Mesendoderm (in vitro differentiated cells): Measurements from ENCODE around the gene NUP35.

ENCODE experiments used
- DNase-seq: peaks from one replicate; pipeline ENCODE4 v3.0.0; 2013
- H2AK5ac ChIP-seq: 2 replicates; pipeline ENCODE4 v1.6.1; 2013; ENCODE audit warnings: low read length, inconsistent platforms
- H2BK120ac ChIP-seq: 2 replicates; pipeline ENCODE4 v1.6.1; 2013; ENCODE audit warnings: low read depth, mild to moderate bottlenecking, low read length, moderate library complexity, mixed read lengths
- H2BK15ac ChIP-seq: replicated peaks from 2 replicates; pipeline ENCODE4 v1.6.1; 2013; ENCODE audit warnings: low read depth, mild to moderate bottlenecking, moderate library complexity
- H2BK5ac ChIP-seq: 2 replicates; pipeline ENCODE4 v1.6.1; 2013; ENCODE audit warnings: low read length, inconsistent platforms
- H3K18ac ChIP-seq: 2 replicates; pipeline ENCODE4 v1.6.1; 2013; ENCODE audit warnings: mild to moderate bottlenecking, low read length, mixed read lengths
- H3K23ac ChIP-seq: one replicate; pipeline ENCODE4 v1.6.1; 2013; ENCODE audit warnings: low read length
- H3K27ac ChIP-seq: 2 replicates; pipeline ENCODE4 v1.5.1; 2013; ENCODE audit warnings: low read depth, mild to moderate bottlenecking, inconsistent platforms, low read length, moderate library complexity
- H3K27me3 ChIP-seq: 2 replicates; pipeline ENCODE4 v1.6.1; 2013; ENCODE audit warnings: low read length, control low read depth, mild to moderate bottlenecking, inconsistent platforms; ENCODE audit not compliant: insufficient read depth, poor library complexity
- H3K36me3 ChIP-seq: 2 replicates; pipeline ENCODE4 v1.6.1; 2013; ENCODE audit warnings: low read length, inconsistent platforms; ENCODE audit not compliant: control insufficient read depth, insufficient read depth
- H3K4ac ChIP-seq: one replicate; pipeline ENCODE4 v1.6.1; 2013; ENCODE audit warnings: low read depth, mild to moderate bottlenecking, low read length, moderate library complexity
- H3K4me1 ChIP-seq: 2 replicates; pipeline ENCODE4 v1.6.1; 2013; ENCODE audit warnings: low read depth, low read length, inconsistent platforms; ENCODE audit not compliant: control insufficient read depth
- H3K4me2 ChIP-seq: 2 replicates; pipeline ENCODE4 v1.6.1; 2013; ENCODE audit warnings: low read length
- H3K4me3 ChIP-seq: 2 replicates; pipeline ENCODE4 v1.5.1; 2013; ENCODE audit warnings: mild to moderate bottlenecking, low read length
- H3K56ac ChIP-seq: one replicate; pipeline ENCODE4 v1.6.1; 2013; ENCODE audit warnings: low read length
- H3K79me1 ChIP-seq: 2 replicates; pipeline ENCODE4 v1.6.1; 2013; ENCODE audit warnings: low read length, inconsistent platforms
- H3K79me2 ChIP-seq: 2 replicates; pipeline ENCODE4 v1.6.1; 2013; ENCODE audit warnings: mild to moderate bottlenecking, low read length; ENCODE audit not compliant: control insufficient read depth, insufficient read depth
- H3K9ac ChIP-seq: 2 replicates; pipeline ENCODE4 v1.6.1; 2013; ENCODE audit warnings: low read length, inconsistent platforms
- H4K5ac ChIP-seq: one replicate; pipeline ENCODE4 v1.6.1; 2013; ENCODE audit warnings: low read length
- H4K8ac ChIP-seq: one replicate; pipeline ENCODE4 v1.6.1; 2013; ENCODE audit warnings: low read depth, mild to moderate bottlenecking, control low read depth, low read length, moderate library complexity
- WGBS: extraction: QIAGEN DNeasy Blood & Tissue Kit; methylation state at CpG from one replicate; pipeline ENCODE4 v1.1.7; 2013; ENCODE audit warnings: low lambda C conversion rate, missing lambda C conversion rate; ENCODE audit not compliant: insufficient coverage; ENCODE audit errors: extremely low coverage; 5-methylcytosine and 5-hydroxymethylcytosine counted together

The NUP35 gene

DNA sequence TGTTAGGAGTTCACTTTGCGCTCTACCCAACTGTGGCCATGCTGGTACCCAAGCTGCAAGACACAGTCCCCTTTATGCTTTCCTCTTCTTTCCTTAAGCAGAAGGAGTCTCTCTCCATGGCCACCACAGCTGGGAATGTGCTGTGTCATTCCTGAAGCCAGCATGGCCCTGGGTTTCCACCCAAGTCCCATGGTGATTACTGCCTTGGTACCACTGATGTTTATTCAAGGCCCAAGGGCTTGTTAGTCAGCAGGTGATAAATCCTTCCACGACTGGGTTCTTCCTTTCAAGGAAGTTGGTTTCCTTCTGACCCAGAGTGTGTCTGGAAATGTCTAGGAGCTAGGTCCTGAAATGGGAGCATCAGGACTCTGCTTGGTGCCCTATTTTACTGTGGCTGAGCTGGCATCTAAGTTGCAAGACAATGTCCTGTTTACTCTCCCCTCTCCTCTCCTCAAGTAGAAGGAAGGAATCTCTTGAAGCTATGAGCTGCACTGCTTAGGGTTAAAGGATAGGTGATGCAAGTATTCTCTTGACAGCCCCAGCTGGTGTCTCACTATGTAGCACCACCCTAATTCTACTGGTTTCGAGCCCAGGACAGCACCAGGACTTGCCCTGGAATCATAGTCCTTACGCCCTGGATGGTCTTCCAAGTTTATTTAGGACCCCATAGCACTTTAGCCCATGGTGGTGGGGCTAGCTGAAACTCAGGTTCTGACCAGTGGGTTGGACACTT, 18.7 kb upstream of the NUP35 start:
- no peak overlapping the region for H2AK5ac ChIP-seq
- H3K27me3 ChIP-seq = no peaks in the 10 kb centered on the region
- H3K4ac ChIP-seq = no peak overlapping the region
- no peak overlapping the region for H3K4me3 ChIP-seq
- WGBS = no CpG with 5 or more reads among the region's 4 CpGs
- H4K5ac ChIP-seq = no peak overlapping the region
- no peak overlapping the region for H3K18ac ChIP-seq
- H2BK5ac ChIP-seq = no peak overlapping the region
- H2BK15ac ChIP-seq = no peak overlapping the region
- H2BK120ac ChIP-seq = no peak overlapping the region
- no peak overlapping the region for H4K8ac ChIP-seq
- H3K36me3 ChIP-seq = no peaks in the 10 kb centered on the region
- no peak overlapping the region for H3K4me2 ChIP-seq
- H3K56ac ChIP-seq = no peak overlapping the region
- no peaks in the 10 kb centered on the region for H3K4me1 ChIP-seq
- no peaks in the 10 kb centered on the region for H3K79me1 ChIP-seq
- DNase-seq = peak; percentile 19
- H3K27ac ChIP-seq = no peak overlapping the region
- H3K23ac ChIP-seq = no peak overlapping the region
- H3K9ac ChIP-seq = no peak overlapping the region
- no peaks in the 10 kb centered on the region for H3K79me2 ChIP-seq

GRCh38 chr2:183112577-183112976, 11.7 kb upstream of the NUP35 start:
- Histone ChIP-seq H3K79me1 (no peaks in the 10 kb centered on the region), H3K4me1 (no peaks in the 10 kb centered on the region), H2BK15ac (no peak overlapping the region), H3K23ac (no peak overlapping the region), H4K8ac (no peak overlapping the region), H3K56ac (no peak overlapping the region), H3K4ac (no peak overlapping the region), H3K27me3 (no peaks in the 10 kb centered on the region), H3K4me3 (no peak overlapping the region), H3K18ac (no peak overlapping the region), H3K4me2 (no peak overlapping the region), H2BK120ac (no peak overlapping the region), H4K5ac (no peak overlapping the region), H3K27ac (no peak overlapping the region), H3K79me2 (no peaks in the 10 kb centered on the region), H2BK5ac (no peak overlapping the region), H2AK5ac (no peak overlapping the region), H3K9ac (no peak overlapping the region), H3K36me3 (no peaks in the 10 kb centered on the region)
- WGBS = no CpG with 5 or more reads among the region's 3 CpGs
- DNase-seq = no peak

DNA sequence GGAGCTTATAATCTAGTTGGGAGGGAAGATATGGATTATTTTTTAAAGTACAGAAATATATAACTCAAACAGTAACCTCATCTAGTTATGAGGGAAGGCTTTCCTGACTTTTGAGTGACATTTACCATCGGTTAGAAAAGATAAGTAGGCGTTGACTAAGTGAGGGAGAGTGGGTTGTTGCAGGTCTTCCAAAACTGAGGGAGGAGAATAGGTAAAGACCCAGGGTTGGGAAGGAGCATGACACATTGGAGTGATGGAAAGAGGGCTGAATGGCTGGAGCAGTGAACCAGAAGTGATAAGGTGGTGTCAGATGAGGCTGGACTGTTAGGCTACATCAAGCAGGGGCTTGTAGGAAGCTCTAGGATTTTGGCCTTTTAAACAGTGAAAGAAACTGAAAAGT, 10.6 kb upstream of the NUP35 start:
- Histone ChIP-seq H2AK5ac (no peak overlapping the region), H2BK5ac (no peak overlapping the region), H3K9ac (no peak overlapping the region), H3K4me3 (no peak overlapping the region), H2BK15ac (no peak overlapping the region), H3K36me3 (no peaks in the 10 kb centered on the region), H3K27ac (no peak overlapping the region), H2BK120ac (no peak overlapping the region), H3K4me2 (no peak overlapping the region), H3K4ac (no peak overlapping the region), H3K56ac (no peak overlapping the region), H3K23ac (no peak overlapping the region), H3K79me2 (no peaks in the 10 kb centered on the region), H3K27me3 (no peaks in the 10 kb centered on the region), H4K5ac (no peak overlapping the region), H3K79me1 (no peaks in the 10 kb centered on the region), H3K4me1 (no peaks in the 10 kb centered on the region), H4K8ac (no peak overlapping the region), H3K18ac (no peak overlapping the region)
- DNase-seq = no peak
- WGBS = no CpG with 5 or more reads among the region's 2 CpGs

GRCh38 chr2:183117226-183117625, 7.0 kb upstream of the NUP35 start:
- Histone ChIP-seq H3K4ac (no peak overlapping the region), H3K4me1 (no peaks in the 10 kb centered on the region), H3K36me3 (no peaks in the 10 kb centered on the region), H2BK15ac (no peak overlapping the region), H3K56ac (no peak overlapping the region), H3K18ac (no peak overlapping the region), H3K4me3 (no peak overlapping the region), H3K27me3 (no peaks in the 10 kb centered on the region), H3K79me1 (no peaks in the 10 kb centered on the region), H3K4me2 (no peak overlapping the region), H3K23ac (no peak overlapping the region), H2BK120ac (no peak overlapping the region), H2BK5ac (no peak overlapping the region), H3K27ac (no peak overlapping the region), H2AK5ac (no peak overlapping the region), H4K5ac (no peak overlapping the region), H4K8ac (no peak overlapping the region), H3K79me2 (no peaks in the 10 kb centered on the region), H3K9ac (no peak overlapping the region)
- no CpG with 5 or more reads among the region's 3 CpGs for WGBS
- peak; percentile 37 for DNase-seq

- no peaks in the 10 kb centered on the region for H3K79me1 ChIP-seq
- peak overlapping the region; percentile 82 for H3K9ac ChIP-seq
- no peak overlapping the region for H3K18ac ChIP-seq
- H4K8ac ChIP-seq = no peak overlapping the region
- peaks cover 2% of the 10 kb centered on the region for H3K4me1 ChIP-seq
- H2BK5ac ChIP-seq = no peak overlapping the region
- no peak overlapping the region for H2BK15ac ChIP-seq
- peaks cover 26% of the 10 kb centered on the region for H3K79me2 ChIP-seq
- H3K36me3 ChIP-seq = no peaks in the 10 kb centered on the region
- DNase-seq = no peak
- H2BK120ac ChIP-seq = no peak overlapping the region
- no peak overlapping the region for H3K23ac ChIP-seq
- no peaks in the 10 kb centered on the region for H3K27me3 ChIP-seq
- H2AK5ac ChIP-seq = no peak overlapping the region
- peak overlapping the region; percentile 89 for H3K56ac ChIP-seq
- H4K5ac ChIP-seq = no peak overlapping the region
- peak overlapping the region; percentile 63 for H3K4me2 ChIP-seq
- H3K4ac ChIP-seq = no peak overlapping the region
- no CpG with 5 or more reads among the region's 17 CpGs for WGBS
- H3K27ac ChIP-seq = no peak overlapping the region
- H3K4me3 ChIP-seq = no peak overlapping the region
These were observed 905 bp upstream of the NUP35 start for GRCh38 chr2:183123117-183123958.
